Thyroid gland (tissue), 4 donors: ENCODE measurements around the gene DDX23.

ENCODE experiments used
- POLR2A ChIP-seq, 2 donors: fragments of 450-650 bp; IDR thresholded peaks; one replicate each; pipeline ENCODE4 v1.6.1; 2017; ENCODE audit warnings: antibody characterized with exemption in 2 of 2, mild to moderate bottlenecking in 2 of 2, moderate library complexity in 1 of 2
- TF ChIP-seq, protein P1 (sequence below), 6 experiments: fragments of 200-600 bp in 3 of 6; fragments of 450-650 bp in 3 of 6; sonication (generic) in 3 of 6; IDR thresholded peaks; one replicate each; pipeline ENCODE4 v1.5.1; 2016 to 2019; ENCODE audit warnings: antibody characterized with exemption in 6 of 6, mild to moderate bottlenecking in 2 of 6, inconsistent platforms in 1 of 6, moderate library complexity in 1 of 6

GRCh38 chr12:48901278-48901677 is 49.3 kb upstream of the DDX23 start:
- TF ChIP-seq POLR2A (IDR thresholded peaks at IDR 0.05): no peak
- TF ChIP-seq, protein P1, sequence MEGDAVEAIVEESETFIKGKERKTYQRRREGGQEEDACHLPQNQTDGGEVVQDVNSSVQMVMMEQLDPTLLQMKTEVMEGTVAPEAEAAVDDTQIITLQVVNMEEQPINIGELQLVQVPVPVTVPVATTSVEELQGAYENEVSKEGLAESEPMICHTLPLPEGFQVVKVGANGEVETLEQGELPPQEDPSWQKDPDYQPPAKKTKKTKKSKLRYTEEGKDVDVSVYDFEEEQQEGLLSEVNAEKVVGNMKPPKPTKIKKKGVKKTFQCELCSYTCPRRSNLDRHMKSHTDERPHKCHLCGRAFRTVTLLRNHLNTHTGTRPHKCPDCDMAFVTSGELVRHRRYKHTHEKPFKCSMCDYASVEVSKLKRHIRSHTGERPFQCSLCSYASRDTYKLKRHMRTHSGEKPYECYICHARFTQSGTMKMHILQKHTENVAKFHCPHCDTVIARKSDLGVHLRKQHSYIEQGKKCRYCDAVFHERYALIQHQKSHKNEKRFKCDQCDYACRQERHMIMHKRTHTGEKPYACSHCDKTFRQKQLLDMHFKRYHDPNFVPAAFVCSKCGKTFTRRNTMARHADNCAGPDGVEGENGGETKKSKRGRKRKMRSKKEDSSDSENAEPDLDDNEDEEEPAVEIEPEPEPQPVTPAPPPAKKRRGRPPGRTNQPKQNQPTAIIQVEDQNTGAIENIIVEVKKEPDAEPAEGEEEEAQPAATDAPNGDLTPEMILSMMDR (IDR thresholded peaks at IDR 0.05): no peak
